Fibroblast of the aortic adventitia (primary cell): ENCODE data around the gene CHD5. TPM values are rescaled to one million over a fixed set of nuclear protein-coding genes. Genes with fewer than 3 reads are reported as not detected.
A peak's percentile ranks its signal among the peaks of the same experiment; 100 is the strongest.

ENCODE experiments used
- DNase-seq: peaks from one replicate; pipeline ENCODE4 v3.0.0-alpha.2; 2010; ENCODE audit warnings: low read depth
- H3K4me3 ChIP-seq: 2 replicates; pipeline ENCODE4 v1.5.1; 2011; ENCODE audit warnings: low read depth, mild to moderate bottlenecking, control low read depth, low read length, moderate library complexity
- total RNA-seq: library from RNA; depleted of rRNA; stranded (reverse); fragments of >200 nt; gene quantifications from 2 replicates; pipeline ENCODE4 v1.2.3, GENCODE V29; 2012; ENCODE audit warnings: low replicate concordance
- TF ChIP-seq, protein P1 (sequence below): IDR thresholded peaks from 2 replicates; pipeline ENCODE4 v1.5.1; 2011; ENCODE audit warnings: mild to moderate bottlenecking, low read length, control low read depth, inconsistent platforms; ENCODE audit not compliant: insufficient read depth

CHD5 gene
- total RNA-seq, 1 donor = 0.09 TPM

DNA sequence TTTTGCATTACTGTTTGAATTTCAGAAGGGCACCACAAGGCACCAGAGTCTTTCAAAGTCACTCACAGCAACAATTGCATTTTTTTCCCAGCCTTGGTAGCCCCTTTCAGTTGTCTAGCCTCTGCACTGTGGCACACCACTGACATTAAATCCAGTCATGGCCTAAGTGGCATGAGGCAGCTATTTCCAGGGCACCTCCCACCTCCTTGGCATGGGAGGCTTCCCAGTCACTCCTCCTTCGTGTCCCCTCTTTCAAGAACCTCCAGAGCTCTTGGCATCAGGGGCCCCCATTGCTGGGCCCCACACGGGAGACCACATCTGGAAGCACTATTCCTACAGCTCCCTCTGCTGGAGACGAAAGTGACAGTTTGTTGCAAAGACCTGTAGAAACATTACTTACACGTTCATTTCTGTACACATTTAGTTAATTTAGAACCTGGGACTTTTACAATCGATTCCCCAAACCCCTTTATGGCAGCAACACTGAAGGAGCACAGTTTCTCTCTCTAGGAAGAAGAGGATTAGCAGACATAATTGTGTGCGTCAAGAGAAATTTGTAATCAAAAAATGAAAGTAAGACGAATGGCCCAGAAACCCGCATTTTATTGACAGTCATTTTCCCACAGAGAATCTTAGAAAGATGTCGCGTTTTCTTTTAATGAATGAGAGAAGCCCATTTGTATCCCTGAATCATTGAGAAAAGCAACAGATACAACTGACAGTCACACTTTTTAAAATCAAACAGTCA lies 5.7 kb upstream of the CHD5 start:
- H3K4me3 ChIP-seq = no peak overlapping the region
- peak; percentile 49 for DNase-seq
- TF ChIP-seq, protein P1, sequence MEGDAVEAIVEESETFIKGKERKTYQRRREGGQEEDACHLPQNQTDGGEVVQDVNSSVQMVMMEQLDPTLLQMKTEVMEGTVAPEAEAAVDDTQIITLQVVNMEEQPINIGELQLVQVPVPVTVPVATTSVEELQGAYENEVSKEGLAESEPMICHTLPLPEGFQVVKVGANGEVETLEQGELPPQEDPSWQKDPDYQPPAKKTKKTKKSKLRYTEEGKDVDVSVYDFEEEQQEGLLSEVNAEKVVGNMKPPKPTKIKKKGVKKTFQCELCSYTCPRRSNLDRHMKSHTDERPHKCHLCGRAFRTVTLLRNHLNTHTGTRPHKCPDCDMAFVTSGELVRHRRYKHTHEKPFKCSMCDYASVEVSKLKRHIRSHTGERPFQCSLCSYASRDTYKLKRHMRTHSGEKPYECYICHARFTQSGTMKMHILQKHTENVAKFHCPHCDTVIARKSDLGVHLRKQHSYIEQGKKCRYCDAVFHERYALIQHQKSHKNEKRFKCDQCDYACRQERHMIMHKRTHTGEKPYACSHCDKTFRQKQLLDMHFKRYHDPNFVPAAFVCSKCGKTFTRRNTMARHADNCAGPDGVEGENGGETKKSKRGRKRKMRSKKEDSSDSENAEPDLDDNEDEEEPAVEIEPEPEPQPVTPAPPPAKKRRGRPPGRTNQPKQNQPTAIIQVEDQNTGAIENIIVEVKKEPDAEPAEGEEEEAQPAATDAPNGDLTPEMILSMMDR = peak; percentile 53

DNA sequence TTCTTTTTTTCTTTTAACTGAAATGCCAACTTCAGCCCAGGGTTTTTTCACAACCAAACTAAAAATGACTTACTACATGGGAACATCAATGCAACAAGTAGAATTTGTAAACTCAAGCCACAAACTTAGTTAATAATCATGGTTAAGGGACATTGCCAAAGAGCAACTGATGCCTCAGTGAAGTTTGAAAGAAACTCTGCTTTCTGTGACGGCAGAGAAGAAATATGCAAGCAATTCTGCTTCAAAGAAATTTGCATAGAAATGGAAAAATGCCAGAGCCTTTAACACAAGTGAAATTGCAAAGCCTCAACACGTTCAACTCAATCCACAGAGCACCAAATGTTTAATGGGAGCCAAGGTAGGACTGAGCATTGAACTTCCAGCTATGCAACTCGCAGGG lies 5.0 kb upstream of the CHD5 start:
- H3K4me3 ChIP-seq = no peak overlapping the region
- TF ChIP-seq, protein P1 = no peak
- DNase-seq = peak; percentile 71

DNA sequence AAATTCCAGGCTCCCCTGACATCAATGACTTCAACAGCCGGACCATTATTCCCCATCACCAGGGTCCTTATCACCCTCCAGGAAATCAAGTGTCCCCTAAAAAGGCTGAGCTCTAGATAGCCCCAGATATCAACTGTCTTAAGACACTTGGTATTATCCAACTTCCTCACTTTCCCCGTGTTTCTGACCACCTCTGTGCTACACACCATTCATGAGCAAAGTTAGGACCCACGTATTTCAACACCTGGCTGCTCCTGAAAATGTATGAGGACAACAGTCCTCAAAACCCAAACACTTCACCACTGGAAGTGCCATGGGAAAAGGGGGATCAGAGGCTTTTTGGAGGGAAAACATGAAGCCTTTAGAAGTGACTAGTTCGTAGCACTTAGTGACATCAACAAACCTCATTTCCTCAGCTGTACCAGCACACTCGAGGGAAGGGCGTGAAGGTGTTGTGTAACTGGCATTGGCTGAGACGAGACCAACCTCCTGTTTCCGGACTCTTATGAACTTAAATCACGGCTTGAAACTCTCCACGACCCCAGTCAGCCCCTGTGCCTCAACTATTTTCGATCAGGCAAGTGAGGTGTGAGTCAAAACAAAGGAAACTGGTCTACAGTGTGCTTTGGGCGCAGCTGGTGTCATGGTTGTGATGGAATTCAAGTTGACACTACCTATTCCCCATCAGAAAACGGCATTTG lies 4.1 kb upstream of the CHD5 start:
- H3K4me3 ChIP-seq = no peak overlapping the region
- no peak for DNase-seq
- TF ChIP-seq, protein P1 = no peak

DNA sequence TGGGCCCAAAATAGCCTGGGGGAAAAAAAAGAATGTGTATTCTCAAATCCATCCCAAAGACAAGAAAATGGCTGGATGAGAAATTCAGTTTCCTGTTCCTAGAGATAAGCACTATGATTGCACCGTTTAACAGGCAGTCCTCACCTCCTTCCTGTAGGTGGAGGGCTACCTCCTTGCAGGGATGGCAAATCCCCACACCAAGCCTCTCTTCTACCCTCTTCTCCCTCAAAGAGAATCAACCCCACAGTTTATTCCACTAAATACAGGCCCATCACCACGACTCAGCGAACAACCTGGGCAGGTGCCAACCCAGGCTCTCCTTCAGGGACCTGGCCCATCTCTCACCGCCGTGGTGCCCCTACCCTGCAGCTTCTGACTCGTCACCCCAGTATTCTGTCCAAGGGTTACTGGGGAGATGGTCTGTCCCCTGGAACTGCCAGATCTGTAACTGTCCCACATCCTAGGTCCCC lies 3.4 kb upstream of the CHD5 start:
- TF ChIP-seq, protein P1 = no peak
- no peak for DNase-seq
- no peak overlapping the region for H3K4me3 ChIP-seq

DNA sequence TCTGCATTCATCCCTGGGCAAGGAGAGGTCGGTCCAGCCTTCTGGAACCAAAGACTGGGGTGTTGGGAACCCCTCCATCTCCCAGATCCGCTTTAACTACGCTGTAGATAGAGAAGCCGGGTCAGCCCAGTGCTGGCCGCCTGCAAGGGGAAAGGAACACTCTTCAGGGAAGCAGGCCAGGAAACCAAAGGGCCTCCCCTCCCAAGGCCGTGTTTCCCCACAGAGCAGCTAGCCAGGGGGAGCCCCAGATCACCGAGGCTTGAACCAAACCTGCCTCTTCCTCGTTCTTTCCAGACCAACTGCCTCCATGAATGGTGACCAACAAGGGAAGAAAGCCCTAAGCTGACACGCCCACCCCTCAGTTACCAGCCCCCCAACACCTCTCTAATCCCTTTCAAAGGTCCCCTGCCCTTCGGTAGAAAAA lies 1.2 kb upstream of the CHD5 start:
- TF ChIP-seq, protein P1 = no peak
- DNase-seq = no peak

DNA sequence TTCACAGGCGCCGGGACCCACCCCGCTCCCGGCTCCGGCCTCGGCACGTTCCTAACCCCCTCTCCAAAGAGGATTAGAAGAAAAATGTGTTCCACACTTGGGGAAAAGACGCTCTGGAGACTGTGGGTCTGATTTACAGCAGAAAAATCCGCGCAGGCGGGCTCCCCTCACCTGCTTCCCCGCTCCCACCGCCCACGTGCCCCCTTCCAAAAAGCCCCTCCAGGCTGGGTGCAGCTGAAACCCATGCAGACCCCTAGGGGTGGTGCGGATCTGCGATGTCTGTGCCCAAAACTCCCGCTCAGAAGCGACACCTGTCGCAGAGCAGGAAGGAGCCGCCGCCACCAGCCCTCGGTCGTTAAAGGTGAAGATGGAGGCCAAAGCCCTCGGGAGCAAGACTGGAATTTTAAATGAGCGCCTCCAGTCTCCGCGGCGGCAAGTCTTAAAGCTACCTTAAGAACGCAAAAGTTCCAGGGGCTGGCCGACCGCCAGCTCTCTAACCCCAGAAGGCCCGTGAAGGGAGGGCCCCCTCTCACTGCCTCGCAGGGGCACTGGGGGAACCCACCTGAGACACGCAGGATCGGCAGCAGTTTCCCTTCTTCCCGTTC lies 688 bp upstream of the CHD5 start:
- no peak overlapping the region for H3K4me3 ChIP-seq
- DNase-seq = no peak
- TF ChIP-seq, protein P1 = no peak

More for the DNA sequence above, 1.2 kb upstream of the CHD5 start:
- H3K4me3 ChIP-seq = no peak overlapping the region
